H1 (cell line): ENCODE results near the gene PEX19.

Experiments
- CEBPB ChIP-seq: IDR thresholded peaks from 2 replicates; pipeline ENCODE4 v1.6.1; 2012; ENCODE audit warnings: low read depth, low read length
- CREB1 ChIP-seq: IDR thresholded peaks from 2 replicates; pipeline ENCODE4 v1.6.1; 2012; ENCODE audit warnings: inconsistent platforms
- CTCF ChIP-seq, 3 experiments: IDR thresholded peaks; 1 replicate in 2 of 3; 2 replicates in 1 of 3; pipeline versions ENCODE4 v1.5.1 to v1.6.1; 2011; ENCODE audit warnings: low read length in 3 of 3, mild to moderate bottlenecking in 3 of 3, inconsistent platforms in 2 of 3, low read depth in 1 of 3, moderate library complexity in 1 of 3; ENCODE audit not compliant: insufficient read depth in 1 of 3; ENCODE audit errors: control extremely low read depth in 1 of 3
- RAD21 ChIP-seq, 2 experiments: IDR thresholded peaks in 1 of 2; conservative IDR thresholded peaks in 1 of 2; 2 replicates each; pipeline ENCODE4 v1.6.1; 2011; ENCODE audit warnings: low read depth in 2 of 2, low read length in 2 of 2, improper control_type of control experiment in 1 of 2, inconsistent platforms in 1 of 2, mild to moderate bottlenecking in 1 of 2, moderate library complexity in 1 of 2
- SP2 ChIP-seq: IDR thresholded peaks from 2 replicates; pipeline ENCODE4 v1.6.1; 2012; ENCODE audit warnings: mild to moderate bottlenecking, low read length, inconsistent platforms

GRCh38 chr1:160309185-160309557 lies 24.2 kb upstream of the PEX19 start:
- TF ChIP-seq CEBPB (no peak), CTCF (IDR thresholded peaks at IDR 0.05; ENCODE audit: control extremely low read depth in 1 of 3, insufficient read depth in 1 of 3, low read depth in 1 of 3, low read length in 3 of 3) (no peak), RAD21 (IDR thresholded peaks at IDR 0.05 in 1 of 2, conservative IDR thresholded peaks at IDR 0.05 in 1 of 2; ENCODE audit: low read depth in 2 of 2, low read length in 2 of 2) (no peak), SP2 (no peak), CREB1 (no peak)
